K562 (cell line): Measurements from ENCODE around the gene ADRM1. TPM values are rescaled to one million over a fixed set of nuclear protein-coding genes. Genes with fewer than 3 reads are reported as not detected.
A peak's percentile ranks its signal among the peaks of the same experiment; 100 is the strongest.

Experiments
- ATAC-seq: fragments of 200-7000 bp; cut with Tn5 transposase; 3 replicates; pipeline ENCODE4 v1.9.1; 2020; ENCODE audit warnings: moderate library complexity
- BruUV-seq: library from RNA; stranded (reverse); fragments of 400-500 nt; replicated peaks from 2 replicates; lab custom pipeline; 2021; lab: Mats Ljungman, UMichigan
- CTCF ChIA-PET: fragments of 300-600 bp; formaldehyde crosslinking; extraction: SDS; loops from one replicate; lab custom pipeline; 2021; ENCODE audit warnings: low intra/inter-chr PET ratio; lab: Yijun Ruan, JAX
- POLR2A ChIA-PET: fragments of 300-600, 350-650 bp; sonication (Branson Sonifier 250); formaldehyde crosslinking; extraction: SDS; loops from one replicate; lab custom pipeline; 2021; ENCODE audit warnings: antibody characterized with exemption, inconsistent platforms; lab: Yijun Ruan, JAX
- DNase-seq, 4 experiments: peaks; one replicate each; pipeline versions ENCODE4 v3.0.0 to v3.0.0-alpha.2; 2011 to 2018; ENCODE audit warnings: low spot score in 3 of 4, mixed read lengths in 3 of 4; ENCODE audit errors: extremely low read depth in 1 of 4
- FAIRE-seq: peaks from 2 replicates; lab custom pipeline; 2011; peaks lifted over from hg19 to GRCh38; lab: Jason Lieb, UNC
- H2AFZ ChIP-seq: 2 replicates; pipeline ENCODE4 v1.6.0; 2011; ENCODE audit warnings: low read depth, low read length, control low read depth, inconsistent platforms
- H3K27ac ChIP-seq: fragments of 200-600 bp; 3 replicates; pipeline ENCODE4 v1.8.0; 2011; ENCODE audit warnings: low read depth, mild to moderate bottlenecking, control low read depth, inconsistent platforms, low read length, moderate library complexity, mixed read lengths; ENCODE audit errors: extremely low read depth
- H3K27me3 ChIP-seq, 2 experiments: fragments of 300-600 bp in 1 of 2; 2 replicates in 1 of 2; 3 replicates in 1 of 2; pipeline versions ENCODE4 v1.6.0 to v1.8.0; 2011; ENCODE audit warnings: inconsistent platforms in 2 of 2, low read length in 2 of 2, mild to moderate bottlenecking in 1 of 2, mixed read lengths in 1 of 2, moderate library complexity in 1 of 2; ENCODE audit not compliant: control insufficient read depth in 2 of 2, insufficient read depth in 2 of 2
- H3K36me3 ChIP-seq: fragments of 300-600 bp; 3 replicates; pipeline ENCODE4 v1.8.0; 2011; ENCODE audit warnings: mild to moderate bottlenecking, low read length, inconsistent platforms; ENCODE audit not compliant: control insufficient read depth, insufficient read depth
- H3K4me1 ChIP-seq, 2 experiments: fragments of 200-600 bp in 1 of 2; replicated peaks in 1 of 2; 2 replicates in 1 of 2; 3 replicates in 1 of 2; pipeline versions ENCODE4 v1.5.1 to v1.8.0; 2011; ENCODE audit warnings: inconsistent platforms in 2 of 2, low read length in 2 of 2, mild to moderate bottlenecking in 1 of 2, mixed read lengths in 1 of 2, moderate library complexity in 1 of 2; ENCODE audit not compliant: control insufficient read depth in 2 of 2, insufficient read depth in 2 of 2
- H3K4me2 ChIP-seq: 2 replicates; pipeline ENCODE4 v1.6.1; 2011; ENCODE audit warnings: low read length, control low read depth, inconsistent platforms, mixed read lengths; ENCODE audit not compliant: insufficient read depth
- H3K4me3 ChIP-seq: fragments of 200-600 bp; sonication (generic), shearing (Covaris generic); 2 replicates; pipeline ENCODE4 v1.5.1; 2016; ENCODE audit warnings: control low read depth, inconsistent platforms
- H3K79me2 ChIP-seq: fragments of 200-600 bp; 3 replicates; pipeline ENCODE4 v1.8.0; 2011; ENCODE audit warnings: low read length, inconsistent platforms; ENCODE audit not compliant: control insufficient read depth, insufficient read depth
- H3K9ac ChIP-seq, 2 experiments: 2 replicates each; pipeline versions ENCODE4 v1.6.0 to v1.6.1; 2011; ENCODE audit warnings: low read depth in 2 of 2, low read length in 2 of 2, control low read depth in 1 of 2, inconsistent platforms in 1 of 2, mild to moderate bottlenecking in 1 of 2, mixed read lengths in 1 of 2; ENCODE audit not compliant: insufficient read depth in 1 of 2
- H3K9me1 ChIP-seq: one replicate; pipeline ENCODE4 v1.6.0; 2011; ENCODE audit warnings: inconsistent platforms, mild to moderate bottlenecking, low read length, moderate library complexity; ENCODE audit not compliant: control insufficient read depth, insufficient read depth
- H3K9me3 ChIP-seq: replicated peaks from 2 replicates; pipeline ENCODE4 v1.5.1; 2011; ENCODE audit warnings: low read depth, low read length, inconsistent platforms; ENCODE audit not compliant: control insufficient read depth, insufficient read depth
- H4K20me1 ChIP-seq: replicated peaks from 2 replicates; pipeline ENCODE4 v1.6.1; 2011; ENCODE audit warnings: low read length, inconsistent platforms, mixed read lengths; ENCODE audit not compliant: control insufficient read depth, insufficient read depth
- COPS2 ChIP-seq: fragments of 450-650 bp; conservative IDR thresholded peaks from 2 replicates; pipeline ENCODE4 v1.6.1; 2016; ENCODE audit warnings: mild to moderate bottlenecking, moderate library complexity
- CUX1 ChIP-seq: fragments of 200-800 bp; sonication (Bioruptor generic); IDR thresholded peaks from 2 replicates; pipeline ENCODE4 v1.6.1; 2016; ENCODE audit warnings: missing genetic modification characterization, missing compliant biosample characterization
- DPF2 ChIP-seq: fragments of 450-650 bp; IDR thresholded peaks from 2 replicates; pipeline ENCODE4 v1.6.1; 2016
- POLR3A ChIP-seq: IDR thresholded peaks from 2 replicates; pipeline ENCODE4 v1.6.1; 2011; ENCODE audit warnings: borderline replicate concordance, mild to moderate bottlenecking, moderate library complexity; ENCODE audit not compliant: insufficient read length, insufficient read depth; ENCODE audit errors: extremely low read depth
- SP2 ChIP-seq: IDR thresholded peaks from 2 replicates; pipeline ENCODE4 v1.6.1; 2011; ENCODE audit warnings: mild to moderate bottlenecking, low read depth, low read length, moderate library complexity; ENCODE audit not compliant: poor library complexity, severe bottlenecking; ENCODE audit errors: extremely low read depth
- TBP ChIP-seq: optimal IDR thresholded peaks from 2 replicates; pipeline ENCODE3; 2011; ENCODE audit warnings: low read depth, low read length, improper control_type of control experiment
- ZKSCAN3 ChIP-seq: fragments of 250-450 bp; sonication (Bioruptor Pico); IDR thresholded peaks from 2 replicates; pipeline ENCODE4 v1.4.0; 2020
- ZNF384 ChIP-seq: IDR thresholded peaks from 2 replicates; pipeline ENCODE4 v1.6.1; 2012; ENCODE audit warnings: low read depth, low read length, improper control_type of control experiment
- ZNF639 ChIP-seq, 2 experiments: fragments of 200-800 bp in 1 of 2; sonication (Bioruptor generic) in 1 of 2; sonication (generic) in 1 of 2; formaldehyde crosslinking in 1 of 2; IDR thresholded peaks in 1 of 2; conservative IDR thresholded peaks in 1 of 2; 2 replicates each; pipeline versions ENCODE4 v1.5.0 to v1.6.1; 2016 to 2020; ENCODE audit warnings: missing compliant biosample characterization in 1 of 2, missing genetic modification characterization in 1 of 2, missing genetic modification reagents in 1 of 2
- ZSCAN32 ChIP-seq: fragments of 450-650 bp; formaldehyde crosslinking; IDR thresholded peaks from 2 replicates; pipeline ENCODE4 v1.4.0; 2020; ENCODE audit warnings: mild to moderate bottlenecking, moderate library complexity
- WGBS: fragments of 100-300 bp; shearing (Covaris generic); methylation state at CpG from one replicate; pipeline ENCODE4 v1.1.6; 2016; ENCODE audit warnings: low coverage, mixed read lengths; ENCODE audit not compliant: insufficient coverage; ENCODE audit errors: missing lambda C conversion rate; 5-methylcytosine and 5-hydroxymethylcytosine counted together
- in situ Hi-C: fragments of 300-500 bp; cut with MboI; formaldehyde crosslinking; loops from 4 replicates; pipeline ENCODE4 v1.15.0; 2018; ENCODE audit warnings: inconsistent platforms, mixed read lengths
- intact Hi-C: fragments of 100-400 bp; cut with micrococcal nuclease; formaldehyde crosslinking; loops from 2 replicates; pipeline ENCODE4 v1.14.2; 2022
- polyA plus RNA-seq, 8 experiments: library from polyadenylated mRNA; depleted of rRNA in 4 of 8; stranded (reverse) in 5 of 8; unstranded in 3 of 8; fragments of >200 nt; fragmentation: Nextera tagmentation in 2 of 8; fragmentation: Illumina TruSeq in 1 of 8; extraction: Ambion mirVana in 2 of 8; extraction: Trizol in 1 of 8; gene quantifications; 2 replicates each; pipeline versions ENCODE4 v1.2.1 to v1.2.3, GENCODE V29; 2011 to 2014; ENCODE audit warnings: inconsistent platforms in 1 of 8, missing spikeins in 1 of 8
- total RNA-seq, 7 experiments: library from RNA; depleted of rRNA in 6 of 7; stranded (reverse); fragments of >200 nt in 6 of 7; fragmentation: Illumina TruSeq in 2 of 7; extraction: Trizol in 2 of 7; gene quantifications; 2 replicates each; pipeline versions ENCODE4 v1.2.1 to v1.2.3, GENCODE V29; 2011 to 2021; ENCODE audit warnings: low replicate concordance in 1 of 7
- TF ChIP-seq, protein P1 (sequence below): sonication (generic); formaldehyde crosslinking; IDR thresholded peaks from 2 replicates; pipeline ENCODE4 v1.8.0; 2022; ENCODE audit warnings: missing genetic modification reagents, mild to moderate bottlenecking, moderate library complexity, borderline replicate concordance
- TF ChIP-seq, protein P2 (sequence below), 3 experiments: fragments of 200-800 bp in 1 of 3; sonication (Bioruptor generic) in 1 of 3; sonication (generic) in 1 of 3; formaldehyde crosslinking in 1 of 3; IDR thresholded peaks; 2 replicates each; pipeline versions ENCODE4 v1.6.1 to v1.8.0; 2016 to 2022; ENCODE audit warnings: mild to moderate bottlenecking in 2 of 3, missing compliant biosample characterization in 2 of 3, missing genetic modification characterization in 2 of 3, missing genetic modification reagents in 1 of 3

ADRM1 gene
- total and polyA plus RNA-seq, 9 of the 15 experiments (the other 6 are each of a cell fraction or from before 2014, with no cell fraction given): 5.0 to 223 (median 67.4) TPM

GRCh38 chr20:62269378-62269777 lies 33.4 kb upstream of the ADRM1 start:
- Histone ChIP-seq H3K4me1 (peaks cover 4 to 14% of the 10 kb centered on the region in 2 experiments; a peak in 4 of 5 replicates), H3K9ac (peak overlapping the region in 1 of 2 experiments; percentile 63; a peak in 2 of 4 replicates), H3K79me2 (no peaks in the 10 kb centered on the region), H4K20me1 (peaks cover 13% of the 10 kb centered on the region; the same call in 1 of the 2 replicates), H3K4me3 (no peak overlapping the region), H3K9me3 (no peaks in the 10 kb centered on the region), H3K36me3 (peaks cover 26% of the 10 kb centered on the region; the same call in 2 of the 3 replicates), H3K4me2 (no peak overlapping the region), H3K27ac (no peak overlapping the region), H3K27me3 (no peaks in the 10 kb centered on the region), H2AFZ (no peak overlapping the region), H3K9me1 (no peaks in the 10 kb centered on the region)
- CTCF ChIA-PET: interaction anchor here (0.6 kb wide), 1 partner anchor 369 kb away, joined by 3 read pairs; no protein-coding TSS in a partner anchor
- ATAC-seq: no peak
- FAIRE-seq: no peak
- intact Hi-C loops: no loop called here
- BruUV-seq: no TSS peak
- in situ Hi-C loops: no loop called here
- POLR2A ChIA-PET: interaction anchor here (0.6 kb wide), 1 partner anchor 151 kb away, joined by 3 read pairs; no protein-coding TSS in a partner anchor
- DNase-seq: no peak
- 65% methylated on average over 13 of the region's 14 CpGs for WGBS
- TF ChIP-seq ZNF384 (no peak), COPS2 (no peak), SP2 (no peak), ZSCAN32 (no peak), TBP (no peak), ZNF639 (CRISPR knock-in tag; conservative IDR thresholded peaks at IDR 0.05 in 1 of 2, IDR thresholded peaks at IDR 0.05 in 1 of 2) (no peak), DPF2 (no peak), CUX1 (CRISPR knock-in tag) (no peak), ZKSCAN3 (no peak), POLR3A (no peak)
- TF ChIP-seq, protein P1, sequence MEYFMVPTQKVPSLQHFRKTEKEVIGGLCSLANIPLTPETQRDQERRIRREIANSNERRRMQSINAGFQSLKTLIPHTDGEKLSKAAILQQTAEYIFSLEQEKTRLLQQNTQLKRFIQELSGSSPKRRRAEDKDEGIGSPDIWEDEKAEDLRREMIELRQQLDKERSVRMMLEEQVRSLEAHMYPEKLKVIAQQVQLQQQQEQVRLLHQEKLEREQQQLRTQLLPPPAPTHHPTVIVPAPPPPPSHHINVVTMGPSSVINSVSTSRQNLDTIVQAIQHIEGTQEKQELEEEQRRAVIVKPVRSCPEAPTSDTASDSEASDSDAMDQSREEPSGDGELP (CRISPR knock-in tag): no peak
- TF ChIP-seq, protein P2, sequence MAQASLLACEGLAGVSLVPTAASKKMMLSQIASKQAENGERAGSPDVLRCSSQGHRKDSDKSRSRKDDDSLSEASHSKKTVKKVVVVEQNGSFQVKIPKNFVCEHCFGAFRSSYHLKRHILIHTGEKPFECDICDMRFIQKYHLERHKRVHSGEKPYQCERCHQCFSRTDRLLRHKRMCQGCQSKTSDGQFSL (CRISPR knock-in tag; IDR thresholded peaks at IDR 0.05): no peak
- TF ChIP-seq, protein P2 (tag; IDR thresholded peaks at IDR 0.05): no peak
